H1 (cell line): ENCODE results near the gene CDH15. TPM values are rescaled to one million over a fixed set of nuclear protein-coding genes. Genes with fewer than 3 reads are reported as not detected.

ENCODE experiments used
- CBX5 ChIP-seq: fragments of 300-800, 300-1000 bp; sonication (generic); IDR thresholded peaks from 2 replicates; pipeline ENCODE4 v1.7.1; 2016; ENCODE audit warnings: antibody characterized with exemption, low read length, low read depth
- CHD7 ChIP-seq: fragments of 300-600 bp; sonication (generic); IDR thresholded peaks from 2 replicates; pipeline ENCODE4 v1.7.1; 2012; ENCODE audit warnings: low read length, moderate library complexity, mild to moderate bottlenecking, inconsistent platforms; ENCODE audit not compliant: insufficient replicate concordance
- NANOG ChIP-seq: IDR thresholded peaks from 2 replicates; pipeline ENCODE4 v1.6.1; 2011; ENCODE audit warnings: low read length, low read depth, mild to moderate bottlenecking, inconsistent platforms; ENCODE audit not compliant: insufficient read depth, poor library complexity, severe bottlenecking
- POLR2A ChIP-seq, 2 experiments: IDR thresholded peaks; 1 replicate in 1 of 2; 2 replicates in 1 of 2; pipeline ENCODE4 v1.6.1; 2011; ENCODE audit warnings: low read depth in 2 of 2, low read length in 2 of 2, mild to moderate bottlenecking in 2 of 2; ENCODE audit errors: control extremely low read depth in 1 of 2
- RBBP5 ChIP-seq: IDR thresholded peaks from 2 replicates; pipeline ENCODE4 v1.7.1; 2012; ENCODE audit warnings: low read depth, mild to moderate bottlenecking, inconsistent platforms, low read length, moderate library complexity, borderline replicate concordance
- RXRA ChIP-seq: IDR thresholded peaks from 2 replicates; pipeline ENCODE4 v1.6.1; 2011; ENCODE audit warnings: low read depth, mild to moderate bottlenecking, low read length, moderate library complexity; ENCODE audit not compliant: insufficient read depth
- SIX5 ChIP-seq: IDR thresholded peaks from 2 replicates; pipeline ENCODE4 v1.6.1; 2011; ENCODE audit warnings: mild to moderate bottlenecking, low read depth, low read length
- SUZ12 ChIP-seq: fragments of 200-600 bp; sonication (generic); IDR thresholded peaks from 2 replicates; pipeline ENCODE4 v1.6.1; 2012; ENCODE audit warnings: mild to moderate bottlenecking, inconsistent platforms, low read length, moderate library complexity, mixed read lengths
- TBP ChIP-seq: IDR thresholded peaks from 2 replicates; pipeline ENCODE4 v1.6.1; 2011; ENCODE audit warnings: low read depth, low read length, improper control_type of control experiment
- TCF12 ChIP-seq: IDR thresholded peaks from 2 replicates; pipeline ENCODE4 v1.6.1; 2011; ENCODE audit warnings: low read depth, mild to moderate bottlenecking, low read length
- TEAD4 ChIP-seq: IDR thresholded peaks from 2 replicates; pipeline ENCODE4 v1.6.1; 2012; ENCODE audit warnings: low read depth, low read length, inconsistent platforms, mixed read lengths
- polyA plus RNA-seq, 7 experiments: library from polyadenylated mRNA; depleted of rRNA in 3 of 7; stranded (reverse) in 5 of 7; unstranded in 2 of 7; fragments of >200 nt in 5 of 7; fragments of 200-250 nt in 2 of 7; gene quantifications; 1 replicate in 5 of 7; 2 replicates in 1 of 7; 4 replicates in 1 of 7; pipeline versions ENCODE4 v1.2.1 to v1.2.3, GENCODE V29; 2011 to 2013; ENCODE audit warnings: missing spikeins in 2 of 7, mixed read lengths in 2 of 7
- total RNA-seq: library from RNA; stranded (reverse); fragmentation: NEBNext Ultra II Directional; extraction: Animal tissue kit (Norgen Biotek cat#: 25700); gene quantifications from 2 replicates; pipeline ENCODE4 v1.2.1, GENCODE V29; 2021

Gene CDH15
- total and polyA plus RNA-seq, 2 of the 8 experiments (the other 6 are each of a cell fraction or from before 2014, with no cell fraction given), result 0.50 to 0.82 TPM

- TF ChIP-seq SIX5 (no peak), CHD7 (no peak), CBX5 (no peak), TCF12 (no peak), POLR2A (IDR thresholded peaks at IDR 0.05; ENCODE audit: control extremely low read depth in 1 of 2, low read depth in 2 of 2, low read length in 2 of 2) (no peak), RXRA (no peak), TBP (no peak), TEAD4 (no peak), SUZ12 (no peak), RBBP5 (no peak), NANOG (no peak)
Measured at GRCh38 chr16:89216315-89217137, 45.0 kb downstream of the CDH15 start (continued).
